GM19238 (cell line): ENCODE measurements around the gene RTL1.

Source experiments
- DNase-seq: peaks from one replicate; pipeline ENCODE4 v3.0.0; 2011; ENCODE audit warnings: low spot score; ENCODE audit not compliant: insufficient read length

Gene RTL1

DNA sequence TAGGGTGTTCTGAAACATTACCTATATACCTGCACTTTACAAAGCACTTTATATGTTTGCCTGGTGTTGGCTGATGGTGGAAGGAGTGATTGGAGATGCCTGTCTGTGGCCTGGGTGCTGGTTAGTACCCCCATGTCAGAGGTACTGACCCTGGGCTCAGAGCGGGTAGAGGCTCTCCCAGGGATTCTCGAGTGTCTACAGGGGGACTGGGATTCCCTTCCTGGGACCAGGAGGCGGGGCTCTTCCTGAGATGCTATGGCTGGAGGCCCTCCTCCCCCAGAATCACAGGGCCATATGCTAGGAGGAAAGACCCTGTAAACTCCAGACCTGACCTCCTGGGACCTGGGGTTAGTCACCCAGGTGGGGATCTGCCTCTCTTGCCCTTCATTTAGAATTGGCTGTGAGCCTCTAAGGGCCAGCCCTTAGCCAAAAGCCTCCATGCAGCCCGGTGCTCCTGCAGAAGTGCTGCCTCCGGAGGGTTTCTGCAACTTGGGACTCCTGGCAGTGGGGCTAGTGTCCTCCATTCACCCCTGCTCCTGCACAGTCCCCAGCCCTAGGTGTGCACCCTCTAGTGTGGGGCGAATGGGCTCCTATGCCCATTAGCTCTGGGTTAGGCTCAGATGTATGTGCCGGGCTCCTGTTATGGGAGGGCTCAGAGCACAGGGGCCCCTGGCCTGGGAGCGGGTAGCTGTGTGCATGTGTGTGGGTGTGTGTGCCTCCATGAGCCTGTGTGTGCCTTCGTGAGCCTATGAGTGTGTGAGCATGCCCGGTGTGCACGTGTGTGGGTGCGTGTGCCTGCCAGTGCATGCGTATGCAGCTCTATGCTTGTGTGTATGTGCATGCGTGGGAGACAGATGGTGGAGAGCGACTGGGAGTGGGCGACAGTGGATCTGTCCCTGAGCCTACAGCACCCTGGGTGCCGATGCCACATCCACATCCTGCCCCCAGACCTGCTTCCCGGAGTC, 36.6 kb downstream of the RTL1 start:
- DNase-seq: no peak

DNA sequence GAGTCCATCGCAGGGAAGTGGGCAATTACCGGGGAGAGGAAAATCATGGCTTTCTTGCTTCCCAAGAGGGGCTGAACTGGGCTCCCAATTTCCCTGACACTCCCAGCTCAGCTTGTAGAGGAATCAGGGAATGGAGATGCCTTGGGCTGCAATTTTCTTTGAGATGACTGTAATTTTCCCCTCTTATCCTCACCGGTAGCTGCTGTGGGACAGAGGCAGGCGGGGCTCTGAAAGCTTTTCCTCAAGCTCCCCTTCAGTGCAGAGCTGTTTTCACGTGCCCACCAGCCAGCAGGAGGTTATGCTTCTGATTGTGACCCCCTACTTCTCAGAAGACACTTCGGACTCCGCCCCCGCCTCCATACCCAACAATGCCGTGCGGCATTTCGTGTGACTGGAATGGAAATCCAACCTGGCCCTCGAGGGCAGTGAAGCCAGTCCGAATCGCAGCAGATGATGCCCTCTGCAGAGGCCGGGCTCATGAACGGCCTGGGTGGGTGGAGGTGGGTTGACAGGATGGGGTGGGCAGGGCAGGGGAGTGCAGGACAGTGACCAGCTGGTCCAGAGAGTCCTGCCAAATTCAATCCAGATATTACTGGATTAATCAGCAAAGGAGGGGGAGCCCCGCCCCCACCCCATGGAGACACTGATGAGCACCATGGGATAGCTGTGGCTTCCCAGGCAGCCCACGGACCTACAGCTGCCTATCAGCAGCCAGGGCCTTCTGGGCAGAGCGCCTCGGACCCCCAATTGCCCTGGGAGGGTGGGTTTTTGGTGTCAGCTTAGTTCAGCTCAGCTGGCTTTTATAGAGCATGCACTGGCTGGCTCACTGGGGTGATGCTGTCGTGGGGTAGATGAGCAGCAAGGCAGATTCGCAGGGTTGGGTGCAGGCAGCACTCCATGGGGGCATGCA, 37.6 kb downstream of the RTL1 start:
- no peak for DNase-seq

DNA sequence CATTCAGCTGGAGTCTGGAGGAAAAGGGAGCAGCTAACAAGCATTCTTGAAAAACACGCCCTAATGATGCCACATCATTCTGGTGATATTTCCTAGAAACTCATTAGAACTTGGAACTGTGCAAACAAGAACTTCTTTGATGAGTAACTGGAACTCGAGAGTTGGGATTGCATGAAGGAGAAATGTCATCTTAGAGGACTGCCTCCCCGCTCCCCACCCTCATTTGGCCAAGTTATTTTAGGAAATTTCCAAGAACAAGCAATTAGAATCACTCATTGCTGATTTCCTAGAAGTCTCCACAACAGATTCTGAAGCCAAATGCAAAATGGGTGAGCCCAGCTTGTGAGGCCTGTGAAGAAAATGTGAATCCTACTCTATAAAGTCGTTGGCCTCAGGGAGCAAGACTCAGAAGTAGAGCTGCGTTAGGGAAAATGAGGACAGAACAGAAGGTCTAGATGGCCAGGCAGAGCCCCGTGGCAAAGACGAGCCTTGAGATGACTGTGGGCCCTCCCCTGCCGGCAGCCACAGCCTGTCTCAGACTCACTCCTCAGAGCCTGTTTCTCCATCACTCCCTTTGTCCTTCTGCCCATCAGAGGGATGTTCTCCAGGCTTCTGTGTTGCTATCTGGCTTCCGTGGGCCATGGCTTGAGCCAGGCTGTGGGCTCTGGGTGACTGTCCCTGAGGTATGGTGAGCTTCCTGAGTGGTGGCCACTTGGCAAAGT, 38.4 kb downstream of the RTL1 start:
- no peak for DNase-seq

DNA sequence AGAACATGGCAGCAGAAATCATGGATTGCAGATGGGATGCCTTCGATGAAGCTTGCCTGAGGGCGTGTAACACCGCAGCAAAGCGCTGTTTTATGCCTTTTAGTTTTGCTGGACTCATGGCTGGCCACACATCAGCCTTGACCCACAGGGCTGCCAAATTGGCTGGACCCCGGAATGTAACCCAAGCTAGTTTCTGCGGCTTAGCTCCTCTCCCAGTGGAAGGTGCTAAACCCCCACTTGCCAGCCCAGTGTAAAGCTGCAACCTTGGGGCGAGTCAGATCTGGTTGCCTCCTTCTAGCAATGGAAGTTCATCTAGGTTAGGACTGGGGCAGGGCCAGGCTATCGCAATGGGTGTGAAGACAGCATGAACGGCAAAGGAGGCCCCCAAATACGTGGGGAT, 39.3 kb downstream of the RTL1 start:
- no peak for DNase-seq

DNA sequence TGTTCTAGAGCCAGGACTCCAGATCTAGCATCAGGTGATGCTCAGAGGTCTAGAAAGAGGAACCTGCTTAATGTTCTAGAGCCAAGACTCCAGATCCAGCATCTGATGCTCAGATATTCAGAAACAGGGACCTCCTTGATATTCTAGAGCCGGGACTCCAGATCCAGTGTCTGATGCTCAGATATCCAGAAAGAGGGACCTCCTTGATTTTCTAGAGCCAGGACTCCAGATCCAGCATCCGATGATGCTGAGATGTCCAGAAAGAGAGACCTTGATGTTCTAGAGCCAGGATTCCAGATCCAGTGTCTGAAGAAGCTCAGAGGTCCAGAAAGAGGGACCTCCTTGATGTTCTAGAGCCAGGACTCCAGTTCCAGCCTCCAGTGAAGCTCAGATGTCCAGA, 40.7 kb downstream of the RTL1 start:
- DNase-seq: no peak

DNA sequence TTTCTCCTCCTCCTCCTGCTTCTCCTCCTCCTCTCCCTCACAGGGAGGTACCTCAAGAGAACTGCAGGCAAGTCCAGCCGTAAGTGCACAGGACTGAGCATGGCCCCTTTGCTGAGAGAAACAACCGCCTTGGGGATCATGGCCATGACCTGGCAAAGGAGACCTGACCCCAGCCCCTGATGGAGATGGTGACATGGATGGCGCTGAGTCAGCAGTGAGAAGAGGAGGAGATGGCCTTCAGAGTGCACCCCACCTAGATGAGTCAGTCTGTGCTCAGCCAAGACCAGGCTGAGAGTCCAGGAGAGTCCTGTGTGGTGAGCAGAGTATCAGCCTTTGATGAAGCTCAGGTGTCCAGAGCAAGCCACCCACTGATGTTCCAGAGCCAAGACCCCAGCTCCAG, 41.2 kb downstream of the RTL1 start:
- no peak for DNase-seq

DNA sequence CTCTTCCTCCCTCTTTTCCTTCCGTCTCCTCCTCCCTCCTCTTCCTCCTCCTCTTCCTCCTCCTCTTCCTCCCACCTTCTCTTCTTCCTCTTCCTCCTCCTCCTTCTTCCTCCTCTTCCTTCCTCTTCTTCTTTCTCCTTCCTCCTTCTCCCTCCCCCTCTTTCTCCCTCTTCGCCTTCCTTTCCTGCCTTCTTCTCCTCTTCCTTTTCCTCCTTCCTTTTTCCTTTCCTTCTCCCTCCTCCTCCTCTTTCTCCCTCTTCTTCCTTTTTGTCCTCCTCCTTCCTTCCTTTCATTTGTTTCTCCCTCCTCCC, 41.6 kb downstream of the RTL1 start:
- no peak for DNase-seq

DNA sequence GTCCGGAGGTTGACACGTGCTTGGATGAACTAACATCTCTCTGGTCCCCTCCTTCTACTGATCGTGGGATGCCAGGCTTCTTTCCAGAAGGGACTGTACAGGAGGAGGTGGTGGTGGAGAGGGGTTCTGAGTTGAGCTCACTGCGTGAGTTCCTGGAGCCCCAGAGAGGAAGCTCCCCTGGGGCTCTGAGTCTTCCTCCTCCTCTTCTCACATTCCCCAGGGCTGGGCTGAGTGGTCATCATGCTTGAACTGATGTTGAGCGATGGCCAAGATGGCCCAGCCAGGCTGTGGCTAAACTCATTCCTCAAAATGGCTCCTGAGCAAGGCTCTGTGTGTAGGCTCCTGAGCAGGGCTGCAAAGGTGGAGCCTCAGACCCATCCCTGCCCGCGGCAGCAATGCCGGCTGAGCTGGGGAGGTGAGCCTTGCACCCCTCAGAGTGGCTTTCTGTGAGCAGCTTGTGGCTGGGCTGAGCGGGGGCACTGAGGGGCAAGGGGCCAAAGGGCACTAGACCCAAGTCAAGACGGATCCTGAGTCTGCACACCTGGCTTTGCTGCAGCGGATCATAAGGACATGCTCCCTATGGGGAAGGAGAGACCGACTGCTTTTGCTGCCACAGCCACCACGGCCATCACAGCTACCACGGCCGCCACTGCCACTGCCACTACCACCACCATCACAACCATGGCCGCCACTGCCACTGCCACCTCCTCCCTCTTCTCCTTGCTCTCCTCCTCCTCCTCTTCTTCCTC, 42.2 kb downstream of the RTL1 start:
- no peak for DNase-seq

DNA sequence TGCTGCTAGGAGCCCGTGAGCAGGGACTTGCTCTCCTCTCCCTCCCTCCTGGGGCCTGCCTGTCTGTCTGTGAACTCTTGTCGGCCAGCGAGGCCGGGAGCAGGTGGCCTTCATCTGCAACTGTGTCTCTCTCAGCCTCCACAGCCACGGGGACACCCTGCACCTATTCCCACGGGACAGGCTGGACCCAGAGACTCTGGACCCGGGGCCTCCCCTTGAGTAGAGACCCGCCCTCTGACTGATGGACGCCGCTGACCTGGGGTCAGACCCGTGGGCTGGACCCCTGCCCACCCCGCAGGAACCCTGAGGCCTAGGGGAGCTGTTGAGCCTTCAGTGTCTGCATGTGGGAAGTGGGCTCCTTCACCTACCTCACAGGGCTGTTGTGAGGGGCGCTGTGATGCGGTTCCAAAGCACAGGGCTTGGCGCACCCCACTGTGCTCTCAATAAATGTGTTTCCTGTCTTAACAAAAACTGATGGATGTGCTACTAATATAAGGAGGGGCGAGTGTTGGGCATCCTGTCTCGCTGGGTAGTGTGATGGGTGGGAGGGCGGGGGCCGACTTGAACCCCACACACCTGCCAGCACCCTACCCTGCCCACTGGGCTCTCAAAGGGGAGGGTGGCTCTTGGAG, 42.9 kb downstream of the RTL1 start:
- DNase-seq: no peak

DNA sequence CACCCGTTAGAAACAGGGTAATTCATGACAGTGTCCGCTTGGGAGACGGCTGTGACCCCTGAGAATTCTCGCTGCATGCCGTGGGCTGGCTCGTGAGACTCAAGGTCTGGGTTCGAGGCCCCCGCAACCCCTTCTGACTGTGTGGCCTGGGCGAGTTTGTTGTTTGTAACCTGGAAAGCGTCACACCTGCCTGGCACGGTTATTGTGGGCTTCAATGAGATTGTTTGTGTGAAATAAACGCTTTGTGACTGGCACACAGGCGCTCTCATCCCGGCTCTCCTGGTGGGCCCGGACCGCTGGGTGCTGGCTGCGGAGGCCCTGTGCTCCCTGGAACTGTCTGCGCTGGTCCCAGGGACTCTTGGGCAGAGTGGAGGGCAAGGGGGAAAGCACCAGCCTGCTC, 43.7 kb downstream of the RTL1 start:
- DNase-seq: no peak

DNA sequence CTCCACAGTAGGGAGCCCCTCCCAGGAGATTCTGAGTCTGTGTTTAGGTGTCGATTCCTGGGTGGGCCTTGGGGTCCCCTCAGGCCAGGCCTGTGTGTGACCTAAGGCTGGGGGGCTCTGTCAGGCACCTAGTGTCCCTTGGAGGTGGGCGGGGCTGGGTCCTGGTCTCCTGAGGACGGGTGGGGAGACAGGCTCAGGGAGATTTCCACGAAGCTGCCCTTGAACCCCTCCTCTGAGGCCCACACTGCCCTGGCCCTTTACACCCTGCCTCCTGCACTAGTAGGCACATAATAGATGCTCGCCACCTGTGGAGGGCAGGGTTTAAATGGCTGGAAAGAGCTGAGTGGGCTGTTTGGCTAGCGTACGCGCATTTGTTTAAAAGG, 44.7 kb downstream of the RTL1 start:
- DNase-seq: no peak

DNA sequence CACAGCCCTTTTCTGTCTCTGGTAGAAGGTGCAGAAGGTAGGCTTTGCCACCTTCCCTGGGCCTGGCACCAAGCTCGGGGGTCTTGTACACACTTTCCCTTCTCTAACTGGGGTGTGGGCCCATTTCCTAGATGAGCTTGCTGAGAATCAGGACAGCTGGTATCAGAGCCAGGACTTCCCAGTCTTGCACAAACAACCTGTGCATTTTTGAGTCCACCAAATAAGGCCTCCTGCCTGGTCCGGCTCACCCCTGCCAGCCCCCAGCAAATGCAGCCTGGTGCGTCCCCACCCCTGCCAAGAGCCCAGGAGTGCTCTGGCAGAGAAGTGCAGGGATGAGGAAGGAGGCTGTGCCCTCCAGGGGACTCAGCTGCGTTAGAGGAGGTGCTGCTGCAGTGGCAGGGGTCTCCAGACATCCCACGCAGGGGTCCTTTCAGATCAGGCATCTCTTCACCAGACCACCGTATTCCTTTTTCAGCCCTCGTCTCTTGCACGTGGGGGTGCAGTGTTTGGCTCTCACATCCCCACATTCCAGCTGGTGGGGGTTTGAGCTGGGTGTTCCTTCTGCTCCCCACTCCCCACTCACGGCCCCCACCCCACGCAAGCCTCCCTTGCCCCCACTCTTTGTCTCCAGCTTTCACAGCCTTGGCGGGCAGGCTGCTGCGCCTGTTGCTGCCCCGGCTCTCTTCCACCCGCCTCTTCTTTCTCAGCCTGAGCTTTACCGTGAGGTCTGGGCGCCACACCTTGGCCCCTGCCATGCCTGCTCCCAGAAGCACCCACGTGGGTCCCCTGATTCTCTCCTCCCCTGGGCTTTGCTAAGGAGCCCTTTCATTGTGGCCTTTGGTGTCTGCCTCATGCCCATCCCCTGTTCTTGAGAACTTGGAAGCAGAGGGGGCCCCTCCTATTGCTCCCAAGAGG, 45.3 kb downstream of the RTL1 start:
- no peak for DNase-seq

DNA sequence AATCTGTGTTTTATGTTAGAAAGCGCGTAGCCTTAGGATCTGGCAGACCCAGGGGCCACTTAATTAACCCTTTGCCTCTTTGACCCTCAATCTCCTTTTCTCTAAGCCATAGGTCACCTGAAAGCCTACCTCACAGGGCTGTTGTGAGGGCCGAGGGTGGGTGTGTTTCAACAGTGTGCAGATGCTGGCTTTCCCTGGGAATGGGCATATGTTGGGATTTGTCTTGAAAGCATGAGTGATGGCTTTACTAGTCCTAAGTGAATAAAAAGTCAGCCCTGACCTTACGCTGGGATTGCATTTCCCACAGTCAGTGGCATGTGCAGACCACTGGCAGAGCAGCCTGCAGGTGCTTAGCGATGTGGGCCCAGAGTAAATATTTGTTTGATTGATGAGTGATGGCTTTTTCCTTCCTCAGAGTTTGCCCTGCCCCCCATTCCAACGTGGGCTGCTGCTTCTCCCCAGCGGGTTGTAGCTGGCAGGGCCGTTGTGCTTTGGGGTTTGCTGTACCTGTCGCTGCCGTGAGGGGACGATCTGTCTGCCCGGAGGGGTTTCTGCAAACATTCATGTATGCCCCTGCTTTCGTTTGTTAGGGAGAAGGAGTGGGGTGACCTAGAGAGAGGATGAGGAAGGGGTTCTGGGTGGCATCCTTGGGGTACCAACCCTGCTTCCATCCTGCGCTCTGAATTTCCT, 46.1 kb downstream of the RTL1 start:
- DNase-seq: no peak

DNA sequence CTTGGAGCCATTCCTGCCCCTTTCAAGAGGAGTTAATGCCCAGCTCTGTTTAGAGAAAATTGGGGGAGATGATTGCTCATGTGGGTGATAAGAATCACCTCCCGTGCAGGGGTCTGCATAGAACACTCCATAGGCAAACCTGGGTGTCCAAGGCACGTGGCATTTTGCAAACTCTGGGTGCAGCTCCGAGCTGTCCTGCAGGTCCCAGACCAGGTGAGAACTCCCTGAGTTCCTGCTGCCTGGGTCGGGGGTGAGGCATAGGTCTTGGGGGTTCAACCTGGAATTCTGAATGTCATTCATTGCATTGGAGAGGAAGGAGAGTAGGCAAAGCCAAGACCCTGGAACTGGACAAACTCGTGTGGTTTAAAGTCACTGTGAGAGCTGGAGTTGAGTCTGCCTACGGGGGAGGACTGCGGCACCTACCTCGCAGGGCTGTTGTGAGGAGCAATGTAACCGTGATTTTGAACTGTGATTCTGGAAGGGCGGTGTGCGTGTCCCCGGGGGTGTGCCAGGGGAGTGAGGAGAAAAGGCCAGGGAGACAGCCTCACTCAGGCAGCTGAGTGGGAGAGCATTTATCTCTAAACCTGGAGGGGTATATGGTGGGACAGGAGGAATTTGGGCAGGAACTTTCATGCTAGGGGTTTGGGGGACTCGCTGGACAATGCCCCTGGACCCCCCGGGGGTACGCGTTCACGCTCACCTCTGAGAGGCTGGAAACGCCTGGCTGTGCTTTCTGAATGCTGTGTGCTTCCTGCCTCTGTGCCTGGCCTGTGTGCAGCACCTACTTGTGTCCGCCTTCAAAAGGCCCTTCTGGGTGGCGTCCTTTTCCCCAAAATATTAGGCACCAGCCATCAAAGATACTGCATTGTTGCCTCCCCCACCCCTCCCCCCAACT, 47.2 kb downstream of the RTL1 start:
- no peak for DNase-seq

DNA sequence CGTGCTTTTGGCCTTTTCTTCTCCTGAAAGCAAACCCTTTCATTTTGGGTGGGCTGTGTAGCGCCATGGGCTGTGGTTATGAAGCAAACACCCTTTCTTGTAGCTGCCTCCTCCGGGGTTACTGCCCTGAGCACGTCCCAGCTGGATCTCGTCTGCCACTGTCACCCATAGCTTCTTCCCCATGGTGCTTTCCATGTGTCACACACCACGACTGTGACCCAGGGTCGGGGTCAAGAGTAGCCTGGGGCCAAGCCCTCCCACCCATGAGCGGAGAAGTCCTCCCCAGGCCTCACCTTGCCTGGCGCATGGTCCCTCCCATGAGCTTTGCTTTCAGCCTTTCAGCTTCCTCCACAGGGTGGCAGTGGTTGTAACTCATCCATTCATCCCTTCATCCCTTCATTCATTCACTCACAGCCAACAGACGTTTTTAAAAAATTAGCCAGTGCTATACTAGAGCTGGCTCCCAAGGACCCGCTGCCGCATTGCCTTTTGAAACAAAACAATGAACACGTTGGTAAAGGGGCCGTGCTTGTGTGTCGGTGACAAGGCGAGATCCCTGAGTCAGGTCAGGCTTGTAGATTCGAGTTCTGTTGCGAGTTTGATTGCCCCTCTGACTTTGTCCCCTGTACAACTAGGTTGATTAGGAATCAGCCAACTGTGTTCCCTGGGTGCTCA, 48.1 kb downstream of the RTL1 start:
- DNase-seq: no peak

DNA sequence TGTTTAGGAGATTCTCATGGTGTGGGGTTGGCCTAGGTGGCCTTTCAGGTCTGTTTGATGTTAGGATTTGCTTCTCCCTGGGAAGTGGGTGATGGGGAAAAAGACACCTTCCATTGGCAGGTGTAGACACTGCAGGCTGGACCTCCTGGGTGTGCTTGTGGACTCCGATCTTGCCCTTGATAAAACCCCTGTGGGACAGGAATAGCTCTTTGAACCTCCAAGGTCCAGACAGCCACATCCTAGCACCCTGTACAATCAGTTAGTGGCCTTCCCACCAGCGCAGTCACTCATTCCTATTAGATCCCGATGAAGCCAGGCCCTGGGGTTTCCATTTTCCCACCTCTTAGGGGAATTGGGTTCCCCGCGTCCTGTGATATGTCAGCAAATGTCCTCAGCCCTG, 49.1 kb downstream of the RTL1 start:
- DNase-seq: no peak

DNA sequence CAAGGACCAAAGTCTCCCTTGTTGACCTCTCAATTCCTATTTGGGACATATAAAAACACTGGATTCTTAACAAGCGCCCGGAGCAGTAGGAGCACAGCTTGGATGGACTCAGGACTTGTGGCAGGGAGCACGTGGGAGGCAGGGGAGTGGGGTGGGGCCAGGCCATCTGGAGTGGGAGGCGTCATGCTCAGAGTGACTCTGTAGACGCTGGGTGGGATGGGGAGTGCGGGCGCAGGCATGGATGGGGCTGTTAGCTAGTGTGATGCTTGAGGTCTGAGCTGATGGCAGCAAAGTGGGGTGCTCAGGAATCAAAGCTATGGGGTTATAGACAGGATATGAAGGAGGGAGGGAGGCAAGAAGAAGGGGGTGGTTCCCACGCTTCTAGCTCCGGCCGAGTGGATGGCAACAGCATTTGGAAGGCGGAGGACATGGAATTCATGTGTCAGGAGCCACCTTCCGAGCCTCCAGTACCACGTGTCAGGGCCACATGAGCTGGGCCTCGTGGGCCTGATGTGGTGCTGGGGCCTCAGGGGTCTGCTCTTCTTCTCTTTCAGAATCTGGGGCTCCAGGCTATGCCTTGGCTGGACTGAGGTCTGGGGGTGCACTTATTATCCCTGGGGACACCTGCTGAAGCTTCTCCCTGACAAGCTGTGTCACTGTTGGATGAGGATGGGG, 51.4 kb downstream of the RTL1 start:
- no peak for DNase-seq
